Measurements from ENCODE around the gene SYTL3. TPM values are rescaled to one million over a fixed set of nuclear protein-coding genes. Genes with fewer than 3 reads are reported as not detected.
"Not testable (repeated sequence)": the region's sequence is repeated elsewhere in the genome, so short reads cannot be mapped to it uniquely, and the experiment has no call there.

Gene SYTL3
- total RNA-seq, 1 experiment from 2014 or later: 13.8 TPM

DNA sequence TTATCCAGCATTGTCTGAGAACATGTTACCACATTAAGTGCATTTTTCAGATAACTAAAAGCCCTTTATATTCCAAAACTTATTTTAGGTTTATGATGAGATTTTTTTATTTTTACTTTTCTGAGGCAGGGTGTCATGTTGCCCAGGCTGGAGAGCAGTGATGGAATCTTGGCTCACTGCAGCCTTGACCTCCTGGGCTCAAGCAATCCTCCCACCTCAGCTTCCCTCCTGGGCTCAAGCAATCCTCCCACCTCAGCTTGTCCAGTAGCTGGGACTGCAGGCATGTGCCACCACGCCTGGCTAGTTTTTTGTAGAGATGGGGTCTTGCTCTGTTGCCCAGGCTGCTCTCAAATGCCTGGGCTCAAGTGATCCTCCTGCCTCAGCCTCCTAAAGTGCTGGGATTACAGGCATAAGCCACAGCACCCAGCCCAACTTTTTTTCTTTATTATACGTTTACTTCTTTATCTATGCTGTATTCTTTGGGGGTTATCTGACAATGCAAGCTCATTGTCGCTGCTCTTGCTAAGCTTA is 11.5 kb upstream of the SYTL3 start:
- no peak for DNase-seq (ENCODE audit: low read depth)

GRCh38 chr6:158639056-158639455 is 10.8 kb upstream of the SYTL3 start:
- DNase-seq (ENCODE audit: low read depth): no peak

GRCh38 chr6:158640519-158640918 is 9.3 kb upstream of the SYTL3 start:
- no peak for DNase-seq (ENCODE audit: low read depth)

DNA sequence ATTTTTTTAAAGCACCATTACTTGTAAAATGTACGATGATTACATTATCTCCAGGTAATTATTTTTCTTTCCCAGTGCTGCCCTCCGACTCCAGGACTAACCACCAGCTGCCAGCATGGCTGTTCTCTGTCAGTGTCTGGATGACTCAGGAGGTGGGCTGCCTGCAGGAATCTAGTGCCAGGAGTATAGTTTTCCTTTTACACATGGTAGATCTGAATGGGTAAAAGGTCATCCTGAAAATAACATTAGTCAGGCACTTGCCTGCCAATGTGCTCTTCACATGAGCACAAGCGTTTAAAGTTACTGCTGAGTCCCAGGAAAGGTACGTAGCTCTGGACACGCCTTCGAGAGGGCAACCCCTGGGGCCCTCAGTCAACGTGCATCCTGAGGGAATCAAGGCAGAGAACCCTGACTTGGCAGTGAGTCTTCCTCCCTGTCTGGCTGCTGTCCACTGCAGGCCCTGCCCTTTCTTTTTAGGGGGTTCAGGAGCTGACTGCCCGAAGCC is 7.7 kb upstream of the SYTL3 start:
- DNase-seq (ENCODE audit: low read depth): peak; percentile 95

DNA sequence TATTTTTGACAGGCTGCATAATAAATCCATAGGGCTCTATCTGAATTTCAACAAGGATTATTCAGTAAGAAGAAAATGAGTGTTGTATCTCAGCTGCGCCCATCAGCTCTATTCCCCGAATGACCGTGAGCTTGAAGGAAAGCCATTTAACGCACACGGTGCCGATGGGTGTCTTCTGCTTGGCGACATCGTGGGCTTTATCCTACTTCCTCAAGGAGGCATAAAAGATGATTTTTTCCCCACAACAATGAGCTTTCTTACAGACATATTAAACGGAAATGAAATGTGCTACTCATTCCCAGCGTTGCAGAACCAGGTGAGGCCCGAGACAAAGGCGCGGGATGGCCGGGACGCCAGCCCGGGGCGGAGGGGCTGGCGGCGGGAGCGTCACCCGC is 6.0 kb upstream of the SYTL3 start:
- no peak for DNase-seq (ENCODE audit: low read depth)

GRCh38 chr6:158644231-158645063 is 5.4 kb upstream of the SYTL3 start, which contains the start of gene DYNLT1:
DYNLT1 (minus strand) TSS chr6:158644743; CDS start chr6:158644708, 35 bp downstream.
- peak; percentile 92 for DNase-seq (ENCODE audit: low read depth)

- no peak for DNase-seq (ENCODE audit: low read depth)
Observed at GRCh38 chr6:158645064-158646022, 4.5 kb upstream of the SYTL3 start.

- no peak for DNase-seq (ENCODE audit: low read depth)
Observed at GRCh38 chr6:158646023-158646910, 3.6 kb upstream of the SYTL3 start.

GRCh38 chr6:158647501-158647900 is 2.4 kb upstream of the SYTL3 start:
- no peak for DNase-seq (ENCODE audit: low read depth)

DNA sequence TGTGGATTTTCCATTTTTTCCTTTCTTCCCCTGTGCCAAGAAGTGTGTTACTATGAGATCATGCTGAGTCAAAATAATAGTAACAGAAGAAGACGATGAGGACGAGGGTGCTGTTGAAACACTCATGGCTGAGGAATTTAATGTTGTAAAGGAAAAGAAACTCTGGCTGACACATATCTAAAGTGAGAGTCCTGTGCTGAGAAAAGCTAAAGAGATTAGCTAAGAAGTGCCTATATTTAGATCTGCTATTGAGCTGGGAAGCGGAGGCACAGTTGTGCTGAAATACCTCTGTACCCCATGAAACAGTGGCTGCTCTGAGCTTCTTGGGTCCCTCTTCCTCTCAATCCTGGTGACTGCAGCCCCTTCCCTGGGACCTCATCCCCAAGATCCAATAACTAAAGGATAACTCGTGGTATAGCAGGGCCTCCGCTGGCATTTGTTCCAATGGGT is 1.1 kb upstream of the SYTL3 start:
- DNase-seq (ENCODE audit: low read depth): peak; percentile 88

DNA sequence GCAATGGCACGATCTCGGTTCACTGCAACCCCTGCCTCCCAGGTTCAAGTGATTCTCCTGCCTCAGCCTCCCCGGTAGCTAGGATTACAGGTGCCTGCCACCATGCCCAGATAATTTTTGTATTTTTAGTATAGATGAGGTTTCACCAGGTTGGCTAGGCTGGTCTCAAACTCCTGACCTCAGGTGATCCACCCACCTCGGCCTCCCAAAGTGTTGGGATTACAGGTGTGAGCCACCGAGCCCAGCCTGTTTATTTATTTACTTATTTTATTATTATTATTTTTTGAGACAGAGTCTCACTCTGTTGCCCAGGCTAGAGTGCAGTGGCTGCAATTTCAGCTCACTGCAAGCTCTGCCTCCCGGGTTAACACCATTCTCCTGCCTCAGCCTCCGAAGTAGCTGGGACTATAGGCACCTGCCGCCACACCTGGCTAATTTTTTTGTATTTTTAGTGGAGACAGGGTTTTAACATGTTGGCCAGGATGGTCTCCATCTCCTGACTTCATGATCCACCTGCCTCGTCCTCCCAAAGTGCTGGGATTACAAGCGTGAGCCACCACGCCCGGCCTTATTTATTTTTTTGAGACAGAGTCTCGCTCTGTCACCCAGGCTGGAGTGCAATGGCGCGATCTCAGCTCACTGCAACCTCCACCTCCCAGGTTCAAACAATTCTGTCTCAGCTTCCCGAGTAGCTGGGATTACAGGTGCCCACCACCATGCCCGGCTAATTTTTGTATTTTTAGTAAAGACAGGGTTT is 2.3 kb downstream of the SYTL3 start:
- DNase-seq (ENCODE audit: low read depth): not testable (repeated sequence)

- DNase-seq (ENCODE audit: low read depth): no peak
Observed at GRCh38 chr6:158653577-158654354, 3.9 kb downstream of the SYTL3 start.

GRCh38 chr6:158654498-158654897 is 4.6 kb downstream of the SYTL3 start:
- peak; percentile 93 for DNase-seq (ENCODE audit: low read depth)

DNA sequence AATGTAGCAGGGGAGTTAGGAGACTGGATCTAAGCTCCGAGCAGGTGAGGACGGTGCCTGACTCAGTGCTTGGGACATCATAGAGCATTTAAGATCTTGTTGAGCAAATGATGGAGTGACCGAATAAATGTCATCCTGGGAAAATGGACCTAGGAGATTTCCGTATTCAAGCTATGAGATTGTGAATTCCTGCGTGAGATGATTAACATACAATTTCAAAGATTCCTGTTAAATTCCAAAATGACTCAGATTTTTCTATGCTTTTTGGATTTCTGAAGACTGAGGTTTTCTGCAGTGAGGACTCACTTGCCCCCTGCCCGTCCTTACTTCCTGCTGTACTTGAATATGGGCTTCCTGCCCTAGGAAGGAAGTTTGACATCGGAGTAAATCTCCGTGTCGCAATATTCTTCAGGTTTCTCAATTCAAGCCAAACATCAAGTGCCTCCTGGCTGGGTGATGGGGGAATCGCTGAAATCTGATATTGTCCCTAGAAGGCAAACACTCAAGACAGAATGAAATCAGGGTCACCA is 5.2 kb downstream of the SYTL3 start:
- peak; percentile 74 for DNase-seq (ENCODE audit: low read depth)

DNA sequence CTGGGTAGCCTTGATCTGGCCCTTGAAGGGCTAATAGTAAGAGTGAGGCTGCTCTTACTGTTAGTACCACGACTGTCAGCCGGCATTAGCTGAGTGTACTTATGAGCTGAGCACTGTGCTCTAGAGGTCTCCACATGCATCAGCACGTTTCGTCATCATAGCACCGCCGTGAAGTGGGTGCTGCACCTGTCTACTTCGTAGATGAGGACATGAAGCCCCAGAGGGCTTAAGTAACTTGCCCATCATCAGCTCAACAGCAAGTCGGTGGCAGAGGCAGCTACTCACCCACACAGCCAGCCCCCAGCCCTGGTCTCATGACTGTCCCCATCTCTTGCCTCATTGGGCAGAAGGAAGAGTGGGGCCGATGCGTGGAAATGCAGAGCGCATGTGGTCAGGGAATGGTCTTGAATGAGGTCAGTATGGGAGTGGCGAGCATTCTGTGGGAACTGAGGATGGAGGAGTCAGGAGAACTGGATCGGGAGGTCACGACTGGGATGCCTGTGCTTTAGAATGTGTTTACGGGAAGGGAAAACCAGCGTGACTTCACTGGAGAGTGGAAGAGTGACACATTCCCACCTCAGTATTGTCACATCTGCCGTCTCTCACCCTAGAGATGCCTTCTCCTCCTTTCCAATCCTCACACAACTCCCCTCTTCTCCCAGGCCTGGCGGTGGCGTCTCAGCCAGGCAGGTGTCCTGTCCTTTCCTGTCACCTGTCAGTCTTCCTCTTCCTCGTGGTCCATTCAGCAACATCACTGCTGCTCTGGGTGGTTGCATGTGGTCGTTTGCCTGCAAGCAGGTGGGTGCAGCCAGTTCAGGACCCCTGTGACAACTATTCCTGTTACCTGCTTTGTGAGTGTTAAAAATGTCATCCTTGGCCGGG is 6.0 kb downstream of the SYTL3 start:
- peak; percentile 54 for DNase-seq (ENCODE audit: low read depth)

GRCh38 chr6:158656986-158657385 is 7.1 kb downstream of the SYTL3 start:
- DNase-seq (ENCODE audit: low read depth): peak; percentile 70

DNA sequence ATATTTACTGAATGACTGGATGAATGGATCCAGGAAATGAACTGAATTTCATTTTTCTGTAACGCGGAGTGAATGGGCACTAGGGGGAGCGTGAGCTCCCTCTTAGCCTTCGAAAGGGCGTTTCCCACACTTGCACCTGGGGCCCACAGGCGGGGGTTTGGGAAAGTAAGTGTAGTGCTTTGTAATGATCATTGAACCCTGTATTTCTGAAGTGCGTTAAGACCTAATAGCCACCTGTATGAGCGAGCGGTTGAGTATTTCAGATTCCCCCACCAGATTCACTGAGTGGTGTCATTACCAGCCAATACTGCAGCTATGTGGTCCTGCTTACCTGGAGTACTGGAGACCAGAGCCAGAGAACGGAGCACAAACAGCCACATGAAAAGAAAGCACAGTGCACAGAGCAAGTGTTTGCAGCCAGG is 10.5 kb downstream of the SYTL3 start:
- DNase-seq (ENCODE audit: low read depth): no peak

DNA sequence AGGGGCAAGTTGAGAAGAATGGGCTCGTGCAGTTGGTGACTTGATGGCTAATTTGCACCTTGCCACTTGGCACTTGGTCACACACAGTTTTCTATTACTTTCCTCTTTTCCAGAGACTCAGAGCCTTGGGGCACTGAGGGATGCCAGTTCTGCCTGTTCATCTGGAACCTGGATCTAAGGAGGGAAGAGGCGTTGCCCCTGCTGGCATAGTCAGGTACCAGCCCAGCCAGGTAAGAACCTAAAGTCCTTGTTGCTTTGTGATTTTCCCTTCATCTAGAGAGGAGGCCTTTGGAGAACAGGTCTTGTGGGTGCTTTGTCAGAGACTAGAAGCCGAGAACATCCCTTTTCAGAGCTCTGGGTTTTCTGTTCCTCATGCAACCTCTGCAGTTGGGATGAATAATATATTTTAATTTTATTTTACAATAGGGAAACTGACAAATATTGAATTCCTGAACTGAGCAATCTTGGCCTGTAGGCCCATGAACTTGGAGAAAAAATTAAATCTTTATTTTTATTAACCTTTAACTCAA is 11.4 kb downstream of the SYTL3 start:
- no peak for DNase-seq (ENCODE audit: low read depth)
